IPS-18a (cell line): ENCODE measurements around the gene TRANK1.
"Not testable (repeated sequence)": the region's sequence is repeated elsewhere in the genome, so short reads cannot be mapped to it uniquely, and the experiment has no call there.

ENCODE experiments used
- H3K27ac ChIP-seq: one replicate; pipeline ENCODE4 v1.5.1; 2013; ENCODE audit warnings: low read length
- H3K27me3 ChIP-seq: one replicate; pipeline ENCODE4 v1.6.1; 2013; ENCODE audit warnings: mild to moderate bottlenecking, low read length; ENCODE audit not compliant: control insufficient read depth, insufficient read depth
- H3K36me3 ChIP-seq: one replicate; pipeline ENCODE4 v1.6.1; 2013; ENCODE audit warnings: low read depth, low read length; ENCODE audit not compliant: control insufficient read depth
- H3K4me1 ChIP-seq: one replicate; pipeline ENCODE4 v1.6.1; 2013; ENCODE audit warnings: low read depth, low read length; ENCODE audit not compliant: control insufficient read depth
- H3K4me3 ChIP-seq: one replicate; pipeline ENCODE4 v1.5.1; 2013; ENCODE audit warnings: low read length
- H3K9ac ChIP-seq: one replicate; pipeline ENCODE4 v1.6.1; 2013; ENCODE audit warnings: mild to moderate bottlenecking, low read length, moderate library complexity
- H3K9me3 ChIP-seq: one replicate; pipeline ENCODE4 v1.6.1; 2013; ENCODE audit warnings: low read depth, low read length; ENCODE audit not compliant: control insufficient read depth

Gene TRANK1

DNA sequence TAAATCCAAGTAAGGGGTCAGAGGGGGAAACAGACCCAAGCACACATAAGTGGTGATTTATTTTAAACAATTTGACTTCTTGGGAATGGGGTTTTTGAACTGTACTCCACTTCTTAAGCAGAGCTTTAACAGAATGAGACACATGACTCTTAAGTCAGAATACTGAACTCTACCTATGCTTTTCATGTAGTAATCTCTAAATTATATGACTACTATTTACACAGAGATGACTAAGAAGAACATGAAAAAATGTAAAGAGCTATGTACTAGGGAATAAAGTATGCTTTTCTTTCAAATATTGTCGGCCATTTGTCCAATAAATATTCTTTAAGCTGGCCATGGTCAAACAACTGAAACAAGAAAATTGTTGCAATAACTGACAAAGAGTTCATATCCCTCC, 35.2 kb downstream of the TRANK1 start:
- Histone ChIP-seq H3K27me3 (no peaks in the 10 kb centered on the region), H3K4me1 (no peaks in the 10 kb centered on the region), H3K36me3 (no peaks in the 10 kb centered on the region), H3K4me3 (no peak overlapping the region), H3K9me3 (no peaks in the 10 kb centered on the region), H3K9ac (no peak overlapping the region), H3K27ac (no peak overlapping the region)

DNA sequence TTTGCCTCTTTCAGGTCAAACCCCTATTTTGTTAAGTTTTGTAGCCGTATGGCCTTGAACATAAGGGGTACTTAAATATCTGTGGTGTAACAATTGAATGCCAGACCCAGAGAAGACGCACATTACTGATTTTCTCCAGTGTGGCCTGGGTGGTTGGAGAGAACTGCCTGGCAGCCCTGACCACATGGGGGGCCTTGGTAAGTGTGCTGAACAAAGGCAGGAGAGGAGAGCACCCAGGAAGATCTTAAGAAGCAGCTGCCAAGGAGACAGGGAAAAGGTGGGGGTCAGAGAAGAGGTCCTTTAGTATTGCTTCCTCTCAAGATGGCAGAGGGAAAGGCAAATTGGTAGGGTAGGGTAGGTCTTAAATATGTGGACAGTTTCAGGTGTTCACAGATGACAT, 35.7 kb downstream of the TRANK1 start:
- Histone ChIP-seq H3K9me3 (no peaks in the 10 kb centered on the region), H3K4me1 (no peaks in the 10 kb centered on the region), H3K4me3 (no peak overlapping the region), H3K27ac (no peak overlapping the region), H3K36me3 (no peaks in the 10 kb centered on the region), H3K9ac (no peak overlapping the region), H3K27me3 (no peaks in the 10 kb centered on the region)

DNA sequence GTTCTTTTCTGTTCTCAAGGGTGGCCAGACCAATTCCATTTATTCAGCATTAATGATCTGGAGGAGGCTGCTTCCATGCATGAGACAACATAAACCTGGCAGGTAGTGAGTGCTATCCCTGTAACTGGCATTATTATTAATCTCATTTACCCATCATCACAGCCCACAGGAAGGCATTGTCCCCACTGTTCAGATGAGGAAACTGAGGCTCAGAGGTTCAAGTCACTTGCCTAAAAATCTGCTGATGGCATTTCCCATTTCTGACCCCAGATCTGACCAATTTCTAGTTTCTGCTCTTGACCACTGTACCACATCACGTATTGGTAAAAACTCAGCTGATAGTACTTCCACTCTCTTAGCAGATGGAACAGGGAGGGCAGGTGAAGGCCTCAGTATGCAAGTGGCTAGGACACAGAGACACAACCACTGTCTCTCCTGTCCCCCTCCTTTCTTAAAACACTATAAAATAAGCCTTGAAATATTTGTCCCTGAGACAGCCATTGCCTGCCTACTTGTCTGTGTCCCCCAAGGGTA, 36.1 kb downstream of the TRANK1 start:
- Histone ChIP-seq H3K9me3 (no peaks in the 10 kb centered on the region), H3K27me3 (no peaks in the 10 kb centered on the region), H3K36me3 (no peaks in the 10 kb centered on the region), H3K27ac (no peak overlapping the region), H3K4me3 (no peak overlapping the region), H3K9ac (no peak overlapping the region), H3K4me1 (no peaks in the 10 kb centered on the region)

DNA sequence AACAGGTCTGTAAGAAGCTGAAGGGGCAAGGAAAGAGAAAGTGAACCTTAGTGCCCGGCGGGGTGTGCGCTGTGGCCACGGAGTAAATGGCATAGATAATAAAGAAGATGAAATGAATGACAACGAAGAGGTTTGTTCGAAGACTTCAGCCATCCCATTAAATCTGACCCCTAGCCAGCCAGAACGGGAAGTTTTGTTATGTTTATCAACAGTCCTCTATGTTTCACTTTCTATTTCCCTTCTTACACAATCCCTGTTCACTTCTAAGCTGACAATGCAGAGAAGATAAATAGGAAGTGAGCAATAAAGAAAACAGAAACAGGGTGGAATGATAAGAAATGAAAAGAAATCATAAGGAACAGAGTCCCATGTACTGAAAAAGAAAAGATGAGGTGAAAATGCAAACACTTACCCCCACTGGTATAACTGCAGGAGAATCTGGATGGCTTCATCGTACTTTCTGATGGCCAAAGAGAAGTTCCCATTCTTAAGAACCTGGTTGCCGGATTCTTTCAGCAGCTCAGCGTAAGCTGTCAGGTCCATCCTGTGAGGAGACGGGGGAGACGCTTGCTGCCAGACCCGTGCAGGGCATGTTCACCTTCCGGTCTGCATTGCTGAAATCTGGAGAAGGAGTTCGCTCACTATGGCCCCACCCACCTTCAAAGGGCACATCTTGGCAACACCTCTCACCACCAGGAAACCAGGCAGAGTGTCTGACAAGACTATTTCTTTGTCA, 36.8 kb downstream of the TRANK1 start:
- Histone ChIP-seq H3K36me3 (no peaks in the 10 kb centered on the region), H3K4me1 (no peaks in the 10 kb centered on the region), H3K9ac (no peak overlapping the region), H3K4me3 (no peak overlapping the region), H3K9me3 (no peaks in the 10 kb centered on the region), H3K27me3 (no peaks in the 10 kb centered on the region), H3K27ac (no peak overlapping the region)

DNA sequence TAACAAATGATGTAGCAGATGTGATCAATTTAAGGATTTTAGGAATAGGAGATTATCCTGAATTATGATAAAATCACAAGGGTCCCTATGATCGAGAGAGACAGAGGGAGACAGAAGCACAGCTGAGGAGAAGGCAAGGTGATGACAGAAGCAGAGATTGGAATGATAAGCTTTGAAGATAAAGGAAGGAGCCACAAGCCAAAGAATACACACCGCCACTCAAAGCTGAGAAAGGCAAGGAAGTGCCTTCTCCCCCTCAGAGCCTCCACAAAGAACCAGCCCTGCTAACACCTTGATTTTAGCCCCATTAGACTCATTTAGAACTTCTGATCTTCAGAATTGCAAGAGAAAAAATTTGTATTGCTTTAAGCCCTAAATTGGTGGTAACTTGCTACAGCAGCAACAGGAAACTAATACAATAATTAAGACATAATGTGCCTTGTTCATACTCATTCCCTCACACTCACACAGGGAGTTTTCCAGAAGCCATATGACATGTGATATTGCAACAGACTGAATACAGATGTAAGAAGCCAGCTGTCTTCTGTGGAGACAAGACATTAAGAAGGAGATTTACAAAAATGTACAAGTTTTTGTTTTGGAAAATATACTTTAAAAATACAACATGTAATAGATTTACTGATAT, 38.2 kb downstream of the TRANK1 start:
- Histone ChIP-seq H3K4me1 (no peaks in the 10 kb centered on the region), H3K27ac (no peak overlapping the region), H3K9me3 (no peaks in the 10 kb centered on the region), H3K36me3 (no peaks in the 10 kb centered on the region), H3K4me3 (no peak overlapping the region), H3K27me3 (no peaks in the 10 kb centered on the region), H3K9ac (no peak overlapping the region)

DNA sequence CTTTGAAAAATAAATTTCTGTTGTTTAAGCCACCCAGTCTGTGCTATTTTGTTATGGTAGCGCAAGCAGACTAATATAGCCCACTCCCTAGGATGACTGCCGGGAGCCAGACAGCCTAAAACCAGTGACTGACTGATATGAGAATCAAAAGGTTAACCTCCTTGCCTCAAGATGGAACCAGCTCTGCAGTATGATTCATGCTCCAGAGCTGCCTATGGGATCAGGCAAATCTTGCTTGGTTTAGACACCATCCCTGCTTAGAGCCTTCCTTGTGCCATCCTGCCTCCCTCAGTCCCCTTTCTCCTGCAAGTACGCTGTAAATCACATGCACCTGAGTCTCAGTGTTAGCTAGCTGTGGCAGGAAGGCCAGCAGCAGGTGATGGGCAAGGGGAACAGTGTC, 39.3 kb downstream of the TRANK1 start:
- H3K9me3 ChIP-seq = no peaks in the 10 kb centered on the region
- H3K4me1 ChIP-seq = no peaks in the 10 kb centered on the region
- H3K9ac ChIP-seq = no peak overlapping the region
- H3K27me3 ChIP-seq = no peaks in the 10 kb centered on the region
- H3K27ac ChIP-seq = no peak overlapping the region
- H3K36me3 ChIP-seq = no peaks in the 10 kb centered on the region
- no peak overlapping the region for H3K4me3 ChIP-seq

DNA sequence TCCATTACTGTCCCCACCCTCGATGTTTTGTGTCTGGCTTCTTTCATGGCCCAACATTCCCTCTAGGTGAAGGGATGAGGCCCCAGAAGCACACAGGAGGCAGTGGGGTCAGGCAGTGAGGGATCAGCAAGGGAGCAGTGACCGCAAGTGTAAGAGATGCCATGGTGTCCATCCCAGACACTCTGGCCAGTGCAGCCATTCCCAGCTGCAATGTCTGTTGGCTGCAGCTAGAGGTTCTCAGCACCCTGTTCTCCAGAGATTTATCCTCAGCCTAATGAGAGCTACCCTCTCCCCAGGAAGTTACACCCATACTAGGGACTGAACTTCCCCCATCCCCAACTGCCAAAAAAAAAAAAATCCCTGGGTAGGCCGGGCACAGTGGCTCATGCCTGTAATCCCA, 40.2 kb downstream of the TRANK1 start:
- no peak overlapping the region for H3K4me3 ChIP-seq

DNA sequence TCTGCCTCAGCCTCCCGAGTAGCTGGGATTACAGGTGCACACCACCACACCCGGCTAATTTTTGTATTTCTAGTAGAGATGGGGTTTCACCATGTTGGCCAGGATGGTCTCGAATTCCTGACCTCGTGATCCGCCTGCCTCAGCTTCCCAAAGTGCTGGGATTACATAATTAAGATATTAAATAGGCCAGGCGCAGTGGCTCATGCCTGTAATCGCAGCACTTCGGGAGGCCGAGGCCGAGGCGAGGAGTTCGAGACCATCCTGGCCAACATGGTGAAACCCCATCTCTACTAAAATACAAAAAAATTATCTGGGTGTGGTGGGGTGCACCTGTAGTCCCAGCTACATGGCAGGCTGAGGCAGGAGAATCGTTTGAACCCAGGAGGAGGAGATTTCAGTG, 40.8 kb downstream of the TRANK1 start:
- H3K9ac ChIP-seq, H3K27ac ChIP-seq, H3K27me3 ChIP-seq, H3K4me3 ChIP-seq, H3K36me3 ChIP-seq, H3K4me1 ChIP-seq, H3K9me3 ChIP-seq: not testable (repeated sequence)

More for the DNA sequence above, 40.2 kb downstream of the TRANK1 start:
- Histone ChIP-seq H3K9me3 (no peaks in the 10 kb centered on the region), H3K27me3 (no peaks in the 10 kb centered on the region), H3K4me1 (no peaks in the 10 kb centered on the region), H3K9ac (no peak overlapping the region), H3K27ac (no peak overlapping the region), H3K36me3 (no peaks in the 10 kb centered on the region)

DNA sequence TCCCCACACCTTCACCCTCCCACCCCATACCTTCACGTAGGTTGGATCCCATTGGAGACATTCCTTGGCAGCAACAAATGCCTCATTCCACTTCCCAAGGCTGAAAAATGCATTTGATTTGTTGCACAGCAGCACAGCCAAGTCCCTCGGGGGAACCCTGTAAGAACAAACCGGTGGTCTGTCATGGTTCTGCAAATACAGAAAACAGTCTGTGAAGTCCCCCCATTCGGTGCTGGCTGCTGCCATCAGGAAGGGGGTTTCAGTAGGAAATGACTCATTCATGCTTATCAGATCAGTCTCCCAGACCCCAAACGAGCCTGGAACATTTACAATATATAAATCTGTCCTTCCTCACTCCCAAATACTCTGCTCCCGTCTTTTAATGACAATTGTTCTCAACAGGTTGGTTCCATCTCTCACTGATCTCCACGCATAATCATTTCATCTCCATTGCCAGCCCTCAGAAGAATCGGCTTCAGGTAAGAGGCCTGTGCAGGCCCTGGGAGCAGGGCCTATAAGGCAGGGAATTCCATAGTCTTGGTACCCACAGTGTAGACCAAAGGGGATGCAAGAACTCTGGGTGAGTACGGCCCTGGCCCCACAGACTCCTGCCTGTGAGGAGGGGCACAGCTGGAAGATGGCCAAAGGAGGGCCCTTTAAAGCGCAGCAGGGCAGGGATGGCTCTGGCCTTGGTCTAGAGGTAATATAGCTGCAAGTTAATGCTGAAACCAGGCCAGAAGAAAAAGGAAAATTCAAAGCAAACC, 41.6 kb downstream of the TRANK1 start:
- Histone ChIP-seq H3K9me3 (no peaks in the 10 kb centered on the region), H3K9ac (no peak overlapping the region), H3K27ac (no peak overlapping the region), H3K4me1 (no peaks in the 10 kb centered on the region), H3K36me3 (no peaks in the 10 kb centered on the region), H3K4me3 (no peak overlapping the region), H3K27me3 (no peaks in the 10 kb centered on the region)

DNA sequence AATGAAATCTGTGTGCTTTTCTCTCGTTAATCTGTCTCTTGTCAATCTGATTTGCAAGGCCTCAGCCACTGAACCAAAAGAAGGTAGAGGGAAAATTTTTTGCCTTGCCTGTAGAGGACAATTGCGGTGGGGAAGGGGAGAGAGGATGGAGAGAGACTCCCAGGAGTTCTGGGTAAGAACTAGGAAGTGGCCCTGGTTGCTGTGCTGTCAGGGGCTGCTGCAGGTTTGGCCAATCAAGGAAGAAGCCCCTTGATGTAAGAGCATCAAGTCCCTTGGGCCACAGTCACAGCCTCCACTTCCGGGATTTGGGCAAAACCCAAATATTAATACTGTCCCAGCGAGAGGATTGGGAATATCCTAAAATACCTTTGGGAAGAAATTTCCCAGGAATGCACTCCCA, 43.3 kb downstream of the TRANK1 start:
- no peaks in the 10 kb centered on the region for H3K4me1 ChIP-seq
- no peak overlapping the region for H3K4me3 ChIP-seq
- H3K9ac ChIP-seq = no peak overlapping the region
- H3K27ac ChIP-seq = no peak overlapping the region
- no peaks in the 10 kb centered on the region for H3K9me3 ChIP-seq
- H3K27me3 ChIP-seq = no peaks in the 10 kb centered on the region
- no peaks in the 10 kb centered on the region for H3K36me3 ChIP-seq

DNA sequence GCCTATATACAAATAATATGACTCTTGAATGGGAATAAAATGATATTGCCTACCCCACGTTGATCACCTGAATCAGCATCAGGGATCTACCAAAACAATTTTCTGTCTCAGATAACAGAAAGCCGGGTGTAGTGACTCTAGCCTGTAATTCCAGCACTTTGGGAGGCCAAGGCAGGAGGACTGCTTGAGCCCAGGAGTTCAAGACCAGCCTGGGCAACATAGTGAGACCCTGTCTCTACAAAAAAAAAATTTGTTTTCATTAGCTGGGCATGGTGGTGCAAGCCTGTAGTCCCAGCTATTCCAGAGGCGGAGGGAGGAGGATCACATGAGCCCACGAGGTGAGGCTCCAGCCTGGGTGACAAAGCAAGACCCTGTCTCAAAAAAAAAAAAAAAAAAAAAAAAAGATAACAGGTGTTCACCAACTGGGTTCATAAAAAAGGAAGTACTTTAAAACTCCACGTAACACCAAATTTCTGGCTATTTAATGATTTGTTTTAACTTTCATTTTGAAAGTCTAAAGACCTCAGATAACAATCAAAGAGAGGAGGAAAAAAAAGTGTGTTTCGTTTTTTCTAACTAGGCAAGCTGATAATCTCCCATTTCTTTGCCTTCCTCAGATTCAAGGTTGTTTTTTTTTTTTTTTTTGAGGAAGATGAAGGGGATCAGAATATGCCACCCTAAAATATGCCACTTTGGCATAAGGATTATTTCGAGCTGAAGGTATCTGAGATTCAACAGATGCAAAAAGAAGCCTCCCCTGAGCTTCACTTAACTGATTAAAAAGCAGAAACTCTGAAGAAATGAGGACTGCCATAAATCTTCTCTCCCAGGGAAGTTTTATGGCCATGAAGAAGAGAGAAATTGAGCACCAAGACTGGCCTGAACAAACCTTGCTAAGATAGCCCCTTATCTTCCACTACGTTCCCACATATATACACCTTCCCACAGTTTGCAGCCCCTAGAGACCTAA, 44.1 kb downstream of the TRANK1 start:
- Histone ChIP-seq H3K27me3 (no peaks in the 10 kb centered on the region), H3K4me1 (no peaks in the 10 kb centered on the region), H3K4me3 (no peak overlapping the region), H3K36me3 (no peaks in the 10 kb centered on the region), H3K9ac (no peak overlapping the region), H3K9me3 (no peaks in the 10 kb centered on the region), H3K27ac (no peak overlapping the region)
